Common myeloid progenitor, CD34-positive (primary cell): ENCODE results near the gene C19orf67.

ENCODE experiments used
- CTCF ChIA-PET: fragments of 350-600 bp; sonication (Branson Sonifier 250); formaldehyde crosslinking; loops from one replicate; lab custom pipeline; 2021; ENCODE audit warnings: antibody characterized with exemption; lab: Charles Lee
- POLR2A ChIA-PET: fragments of 350-600 bp; sonication (Branson Sonifier 250); formaldehyde crosslinking; loops from one replicate; lab custom pipeline; 2021; ENCODE audit warnings: antibody characterized with exemption; lab: Charles Lee
- DNase-seq, 3 donors: peaks; one replicate each; pipeline versions ENCODE4 v3.0.0 to v3.0.0-alpha.2; 2013
- H3K27ac ChIP-seq, 2 experiments: 1 replicate in 1 of 2; 2 replicates in 1 of 2; pipeline ENCODE4 v1.7.0; 2013; ENCODE audit warnings: inconsistent platforms in 2 of 2, low read length in 2 of 2, mild to moderate bottlenecking in 2 of 2, low read depth in 1 of 2, moderate library complexity in 1 of 2; ENCODE audit not compliant: severe bottlenecking in 2 of 2, insufficient read depth in 1 of 2, poor library complexity in 1 of 2
- H3K27me3 ChIP-seq, 5 experiments: replicated peaks in 2 of 5; 1 replicate in 3 of 5; 2 replicates in 2 of 5; pipeline versions ENCODE4 v1.6.1 to v1.7.0; 2013; ENCODE audit warnings: low read length in 4 of 5, mild to moderate bottlenecking in 2 of 5, moderate library complexity in 2 of 5, inconsistent platforms in 1 of 5; ENCODE audit not compliant: insufficient read depth in 5 of 5, control insufficient read depth in 4 of 5
- H3K36me3 ChIP-seq, 4 experiments: 1 replicate in 2 of 4; 2 replicates in 2 of 4; pipeline versions ENCODE4 v1.6.1 to v1.7.0; 2013; ENCODE audit warnings: low read length in 3 of 4, control low read depth in 1 of 4, mild to moderate bottlenecking in 1 of 4; ENCODE audit not compliant: control insufficient read depth in 4 of 4, insufficient read depth in 4 of 4
- H3K4me1 ChIP-seq, 4 experiments: 1 replicate in 3 of 4; 2 replicates in 1 of 4; pipeline versions ENCODE4 v1.6.1 to v1.7.1; 2013; ENCODE audit warnings: low read length in 3 of 4, mild to moderate bottlenecking in 3 of 4, control low read depth in 1 of 4, inconsistent platforms in 1 of 4, moderate library complexity in 1 of 4; ENCODE audit not compliant: control insufficient read depth in 4 of 4, insufficient read depth in 4 of 4; ENCODE audit errors: control extremely low read depth in 1 of 4
- H3K4me3 ChIP-seq, 7 experiments: 1 replicate in 4 of 7; 2 replicates in 3 of 7; pipeline versions ENCODE4 v1.5.1 to v1.7.0; 2013; ENCODE audit warnings: mild to moderate bottlenecking in 7 of 7, low read length in 6 of 7, moderate library complexity in 6 of 7, inconsistent platforms in 2 of 7, low read depth in 2 of 7, control low read depth in 1 of 7; ENCODE audit not compliant: insufficient read depth in 4 of 7, control insufficient read depth in 1 of 7; ENCODE audit errors: extremely low read depth in 1 of 7
- H3K9me3 ChIP-seq, 5 experiments: 1 replicate in 4 of 5; 2 replicates in 1 of 5; pipeline versions ENCODE4 v1.6.1 to v1.7.1; 2013; ENCODE audit warnings: low read length in 4 of 5, mild to moderate bottlenecking in 2 of 5, inconsistent platforms in 1 of 5, low read depth in 1 of 5, moderate library complexity in 1 of 5; ENCODE audit not compliant: control insufficient read depth in 4 of 5, insufficient read depth in 2 of 5; ENCODE audit errors: control extremely low read depth in 1 of 5
- WGBS: methylation state at CpG from one replicate; pipeline ENCODE4 v1.1.5; 2013; ENCODE audit not compliant: insufficient coverage; 5-methylcytosine and 5-hydroxymethylcytosine counted together

The C19orf67 gene

GRCh38 chr19:14112051-14112808 is 26.6 kb upstream of the C19orf67 start:
- H3K4me3 ChIP-seq = no peak overlapping the region
- POLR2A ChIA-PET = interaction anchor here (0.6 kb wide), 1 partner anchor 59 kb away, joined by 4 read pairs; no protein-coding TSS in a partner anchor

GRCh38 chr19:14111486-14111885 is 25.9 kb upstream of the C19orf67 start:
- no peak for DNase-seq
- Histone ChIP-seq H3K9me3 (no peaks in the 10 kb centered on the region), H3K27ac (no peak overlapping the region), H3K4me1 (peaks cover 3 to 40% (median 9%) of the 10 kb centered on the region in 4 experiments), H3K27me3 (no peaks in the 10 kb centered on the region), H3K36me3 (peaks cover 0 to 6% (median 1%) of the 10 kb centered on the region in 4 experiments), H3K4me3 (no peak overlapping the region)
- POLR2A ChIA-PET = no interaction called here
- no CpG with 5 or more reads among the region's 1 CpG for WGBS
- CTCF ChIA-PET = interaction anchor here (1.3 kb wide), 1 partner anchor 232 kb away, joined by 3 read pairs; no protein-coding TSS in a partner anchor

More at GRCh38 chr19:14112051-14112808, 26.6 kb upstream of the C19orf67 start:
- no peak for DNase-seq
- Histone ChIP-seq H3K36me3 (peaks cover 0 to 6% (median 1%) of the 10 kb centered on the region in 4 experiments), H3K4me1 (peaks cover 3 to 47% (median 16%) of the 10 kb centered on the region in 4 experiments), H3K9me3 (no peaks in the 10 kb centered on the region), H3K27me3 (no peaks in the 10 kb centered on the region), H3K27ac (no peak overlapping the region)
- WGBS = 88% methylated on average over 9 of the region's 12 CpGs
- CTCF ChIA-PET = interaction anchor here (1.2 to 2.0 kb wide), 3 partner anchors 38 to 233 kb away, joined by 3 to 4 read pairs (median 3); no protein-coding TSS in a partner anchor

GRCh38 chr19:14110650-14111049 is 25.1 kb upstream of the C19orf67 start:
- no peak overlapping the region for H3K4me3 ChIP-seq
- H3K27me3 ChIP-seq = no peaks in the 10 kb centered on the region
- POLR2A ChIA-PET = no interaction called here
- WGBS = 100% methylated on average over 2 of the region's 2 CpGs
- no peaks in the 10 kb centered on the region for H3K9me3 ChIP-seq
- peaks cover 4 to 9% (median 5%) of the 10 kb centered on the region in 4 experiments for H3K36me3 ChIP-seq
- H3K4me1 ChIP-seq = peaks cover 2 to 31% (median 3%) of the 10 kb centered on the region in 4 experiments
- H3K27ac ChIP-seq = no peak overlapping the region
- CTCF ChIA-PET = interaction anchor here (0.6 to 1.6 kb wide), 3 partner anchors 26 to 40 kb away, joined by 3 to 4 read pairs (median 4); partner anchors contain the start of gene ASF1B
- no peak for DNase-seq

- H3K4me3 ChIP-seq = no peak overlapping the region
- no peak for DNase-seq
- peaks cover 0 to 7% (median 0%) of the 10 kb centered on the region in 4 experiments for H3K4me1 ChIP-seq
- H3K27ac ChIP-seq = no peak overlapping the region
- no peaks in the 10 kb centered on the region for H3K27me3 ChIP-seq
- WGBS = 97% methylated on average over 17 of the region's 23 CpGs
- H3K36me3 ChIP-seq = peaks cover 4 to 13% (median 9%) of the 10 kb centered on the region in 4 experiments
- CTCF ChIA-PET = interaction anchor here (0.7 to 1.5 kb wide), 3 partner anchors 47 to 227 kb away, joined by 3 read pairs; no protein-coding TSS in a partner anchor
- POLR2A ChIA-PET = no interaction called here
- H3K9me3 ChIP-seq = no peaks in the 10 kb centered on the region
Observed at GRCh38 chr19:14107581-14108461, 22.2 kb upstream of the C19orf67 start.

- Histone ChIP-seq H3K9me3 (no peaks in the 10 kb centered on the region), H3K27ac (no peak overlapping the region), H3K4me1 (no peaks in the 10 kb centered on the region), H3K4me3 (no peak overlapping the region), H3K27me3 (no peaks in the 10 kb centered on the region), H3K36me3 (peaks cover 4 to 22% (median 17%) of the 10 kb centered on the region in 4 experiments)
- POLR2A ChIA-PET = no interaction called here
- DNase-seq = no peak
- 99% methylated on average over 12 of the region's 16 CpGs for WGBS
- CTCF ChIA-PET = interaction anchor here (1.5 kb wide), 1 partner anchor 46 kb away, joined by 3 read pairs; no protein-coding TSS in a partner anchor
Observed at GRCh38 chr19:14106840-14107239, 21.3 kb upstream of the C19orf67 start.

- Histone ChIP-seq H3K4me1 (no peaks in the 10 kb centered on the region), H3K27ac (no peak overlapping the region), H3K36me3 (peaks cover 4 to 29% (median 20%) of the 10 kb centered on the region in 4 experiments), H3K27me3 (no peaks in the 10 kb centered on the region), H3K9me3 (no peaks in the 10 kb centered on the region), H3K4me3 (no peak overlapping the region)
- WGBS = 97% methylated on average over 8 of the region's 8 CpGs
- POLR2A ChIA-PET = no interaction called here
- CTCF ChIA-PET = interaction anchor here (1.3 kb wide), 2 partner anchors 9 to 10 kb away, joined by 3 read pairs; no protein-coding TSS in a partner anchor
- no peak for DNase-seq
Observed at GRCh38 chr19:14105680-14106079, 20.1 kb upstream of the C19orf67 start.
